Measurements from ENCODE around the gene SLC25A15.

GRCh38 chr13:40803316-40803715 is 13.9 kb downstream of the SLC25A15 start:
- TF ChIP-seq POLR2AphosphoS5 (IDR thresholded peaks at IDR 0.05) (no peak), CTCF (IDR thresholded peaks at IDR 0.05) (no peak), POLR2A (IDR thresholded peaks at IDR 0.05) (no peak)
